ENCODE data around the gene SGCA.

Gene SGCA

GRCh38 chr17:50165867-50166517, at the start of gene SGCA:
SGCA (plus strand) TSS chr17:50166005; CDS start chr17:50166041, 36 bp downstream.
- DNase-seq = no peak

- DNase-seq = peak; percentile 63
These were observed 48.4 kb upstream of the SGCA start for GRCh38 chr17:50117202-50118051.

GRCh38 chr17:50118076-50118827, 47.6 kb upstream of the SGCA start:
- no peak for DNase-seq

- no peak for DNase-seq
These were observed 47.0 kb upstream of the SGCA start for GRCh38 chr17:50118828-50119218.

GRCh38 chr17:50120475-50121253, 45.1 kb upstream of the SGCA start:
- no peak for DNase-seq

GRCh38 chr17:50122945-50123344, 42.9 kb upstream of the SGCA start:
- DNase-seq = no peak

- peak; percentile 17 for DNase-seq
These were observed 42.0 kb upstream of the SGCA start for GRCh38 chr17:50123649-50124349.

- DNase-seq = no peak
These were observed 40.3 kb upstream of the SGCA start for GRCh38 chr17:50125420-50125997.

GRCh38 chr17:50127697-50128361, 38.0 kb upstream of the SGCA start:
- no peak for DNase-seq

- DNase-seq = peak; percentile 38
These were observed 37.1 kb upstream of the SGCA start for GRCh38 chr17:50128441-50129352.

- DNase-seq = no peak
These were observed 36.5 kb upstream of the SGCA start for GRCh38 chr17:50129353-50129727.

GRCh38 chr17:50129728-50130558, 35.9 kb upstream of the SGCA start, which contains the start of gene SAMD14:
SAMD14 (minus strand) TSS chr17:50130160; CDS start chr17:50124959, 5,201 bp downstream.
- DNase-seq = peak; percentile 67

GRCh38 chr17:50130559-50131305, 35.1 kb upstream of the SGCA start:
- no peak for DNase-seq

- DNase-seq = no peak
These were observed 33.6 kb upstream of the SGCA start for GRCh38 chr17:50132104-50132794.

GRCh38 chr17:50133028-50133768, 32.6 kb upstream of the SGCA start:
- peak; percentile 55 for DNase-seq

GRCh38 chr17:50133769-50134099, 32.1 kb upstream of the SGCA start:
- DNase-seq = no peak

Data from fibroblast of skin of right biceps (primary cell).